CD4-positive, alpha-beta T cell (primary cell): ENCODE measurements around the gene GIPR. TPM values are rescaled to one million over a fixed set of nuclear protein-coding genes. Genes with fewer than 3 reads are reported as not detected.

ENCODE experiments used
- ATAC-seq: fragments of 200-7000 bp; cut with Tn5 transposase; one replicate; pipeline ENCODE4 v1.10.0; 2022; ENCODE audit warnings: mild to moderate bottlenecking; ENCODE audit not compliant: poor library complexity
- CTCF ChIA-PET: fragments of 350-600 bp; sonication (Branson Sonifier 250); formaldehyde crosslinking; loops from one replicate; lab custom pipeline; 2021; ENCODE audit warnings: antibody characterized with exemption, inconsistent platforms; lab: Charles Lee
- POLR2A ChIA-PET: fragments of 350-600 bp; sonication (Branson Sonifier 250); formaldehyde crosslinking; loops from one replicate; lab custom pipeline; 2021; ENCODE audit warnings: antibody characterized with exemption, inconsistent platforms; lab: Charles Lee
- DNase-seq, 14 experiments: peaks; one replicate each; pipeline ENCODE4 v3.0.0-alpha.2; 2013 to 2020; ENCODE audit warnings: mixed read lengths in 2 of 14
- H3K27ac ChIP-seq, 2 donors: one replicate each; pipeline versions ENCODE4 v1.5.1 to v1.7.0; 2013; ENCODE audit warnings: low read length in 2 of 2, low read depth in 1 of 2, mild to moderate bottlenecking in 1 of 2
- H3K27me3 ChIP-seq, 2 experiments: 1 replicate in 1 of 2; 2 replicates in 1 of 2; pipeline versions ENCODE4 v1.6.1 to v1.7.0; 2013; ENCODE audit warnings: low read length in 2 of 2, control low read depth in 1 of 2, mild to moderate bottlenecking in 1 of 2, moderate library complexity in 1 of 2; ENCODE audit not compliant: insufficient read depth in 2 of 2, control insufficient read depth in 1 of 2
- H3K36me3 ChIP-seq: one replicate; pipeline ENCODE4 v1.6.1; 2013; ENCODE audit warnings: low read length, control low read depth; ENCODE audit not compliant: insufficient read depth
- H3K4me1 ChIP-seq: one replicate; pipeline ENCODE4 v1.6.1; 2013; ENCODE audit warnings: low read length, control low read depth; ENCODE audit not compliant: insufficient read depth
- H3K4me3 ChIP-seq: one replicate; pipeline ENCODE4 v1.5.1; 2013; ENCODE audit warnings: mild to moderate bottlenecking, low read length, moderate library complexity
- H3K9me3 ChIP-seq, 2 experiments: 1 replicate in 1 of 2; 2 replicates in 1 of 2; pipeline versions ENCODE4 v1.6.1 to v1.7.0; 2013; ENCODE audit warnings: low read length in 2 of 2, mild to moderate bottlenecking in 2 of 2, control low read depth in 1 of 2, moderate library complexity in 1 of 2; ENCODE audit not compliant: control insufficient read depth in 1 of 2, insufficient read depth in 1 of 2
- H3K27ac Mint-ChIP-seq: one replicate; pipeline ENCODE4 v1.8.0; 2020; ENCODE audit warnings: mixed read lengths
- H3K27me3 Mint-ChIP-seq: one replicate; pipeline ENCODE4 v1.8.0; 2021; ENCODE audit warnings: mixed read lengths
- H3K36me3 Mint-ChIP-seq: one replicate; pipeline ENCODE4 v1.8.0; 2021; ENCODE audit warnings: low read depth, mixed read lengths
- H3K4me1 Mint-ChIP-seq: one replicate; pipeline ENCODE4 v1.8.0; 2021; ENCODE audit warnings: low read depth, mixed read lengths
- H3K4me3 Mint-ChIP-seq: one replicate; pipeline ENCODE4 v1.8.0; 2020; ENCODE audit warnings: mild to moderate bottlenecking, mixed read lengths
- H3K9me3 Mint-ChIP-seq: one replicate; pipeline ENCODE4 v1.8.0; 2020; ENCODE audit warnings: mixed read lengths
- CTCF ChIP-seq: fragments of 200-600 bp; IDR thresholded peaks from one replicate; pipeline ENCODE4 v1.8.0; 2022; ENCODE audit warnings: antibody characterized with exemption, mild to moderate bottlenecking
- intact Hi-C, 2 experiments: fragments of 100-400 bp; cut with DNase I in 1 of 2; cut with micrococcal nuclease in 1 of 2; formaldehyde crosslinking; loops; one replicate each; pipeline versions ENCODE4 v1.15.1 to v1.9.0; 2023 to 2025; cut with DNase I, micrococcal nuclease
- total RNA-seq, 174 experiments: library from RNA in 2 of 174; stranded (reverse) in 2 of 174; gene quantifications; one replicate each; pipeline ENCODE4 v1.2.3 and lab custom pipeline; 2021 to 2026

The GIPR gene
- total RNA-seq, 2 experiments from 2014 or later: 2.4 to 3.0 TPM

- peaks cover 28% of the 10 kb centered on the region for H3K4me1 ChIP-seq
- Mint-ChIP-seq H3K9me3 (no peaks in the 10 kb centered on the region), H3K27ac (peak overlapping the region; percentile 89), H3K4me1 (peaks cover 42% of the 10 kb centered on the region), H3K4me3 (peak overlapping the region; percentile 90), H3K27me3 (no peaks in the 10 kb centered on the region), H3K36me3 (peaks cover 30% of the 10 kb centered on the region)
- DNase-seq (peak in 6 of 14 experiments; percentile 8 to 55 (median 29)), ATAC-seq (no peak)
- H3K36me3 ChIP-seq: peaks cover 29% of the 10 kb centered on the region
- ChIA-PET POLR2A (interaction anchor here (0.6 to 4.0 kb wide), 25 partner anchors 9 to 538 kb away, joined by 3 to 56 read pairs (median 4); partner anchors contain the start of genes BLOC1S3, DMWD, FBXO46 and FOSB), CTCF (interaction anchor here (0.6 to 3.9 kb wide), 6 partner anchors 14 to 238 kb away, joined by 3 to 22 read pairs (median 4); partner anchors contain the start of genes FBXO46 and QPCTL)
- no peak for TF ChIP-seq CTCF
- H3K27ac ChIP-seq: peak overlapping the region; percentile 56 to 80
- peak overlapping the region; percentile 78 for H3K4me3 ChIP-seq
- peaks cover 0 to 3% of the 10 kb centered on the region in 2 experiments for H3K9me3 ChIP-seq
- no peaks in the 10 kb centered on the region for H3K27me3 ChIP-seq
- intact Hi-C loops: loop anchor here (1.0 to 5.0 kb wide), 8 partner anchors 14 to 631 kb away; partner anchors contain the start of genes FBXO46 (in 2 of the 2), QPCTL (in 2 of the 2), CCDC61 (in 1 of the 2) and FOXA3 (in 1 of the 2)
These were observed 48.5 kb downstream of the GIPR start for GRCh38 chr19:45716359-45717130.

GRCh38 chr19:45717131-45717982, 49.3 kb downstream of the GIPR start:
- CTCF ChIA-PET: interaction anchor here (0.6 to 3.9 kb wide), 7 partner anchors 10 to 238 kb away, joined by 3 to 22 read pairs (median 5); partner anchors contain the start of genes FBXO46 and QPCTL
- H3K9me3 ChIP-seq: no peaks in the 10 kb centered on the region
- peak overlapping the region; percentile 89 for H3K27ac Mint-ChIP-seq
- H3K9me3 Mint-ChIP-seq: no peaks in the 10 kb centered on the region
- no peaks in the 10 kb centered on the region for H3K27me3 Mint-ChIP-seq
- peaks cover 27% of the 10 kb centered on the region for H3K36me3 Mint-ChIP-seq
- H3K36me3 ChIP-seq: peaks cover 29% of the 10 kb centered on the region
- peaks cover 42% of the 10 kb centered on the region for H3K4me1 Mint-ChIP-seq
- DNase-seq: peak; percentile 92 to 99 (median 96)
- ATAC-seq: peak; percentile 95
- POLR2A ChIA-PET: interaction anchor here (0.6 to 4.0 kb wide), 26 partner anchors 8 to 539 kb away, joined by 3 to 56 read pairs (median 4); partner anchors contain the start of genes BLOC1S3, DMWD, FBXO46 and FOSB
- TF ChIP-seq CTCF: no peak
- peak overlapping the region; percentile 78 for H3K4me3 ChIP-seq
- intact Hi-C loops: loop anchor here (1.0 to 5.0 kb wide), 8 partner anchors 13 to 630 kb away; partner anchors contain the start of genes FBXO46 (in 2 of the 2), QPCTL (in 2 of the 2), CCDC61 (in 1 of the 2) and FOXA3 (in 1 of the 2)
- H3K4me3 Mint-ChIP-seq: peak overlapping the region; percentile 90
- H3K27me3 ChIP-seq: no peaks in the 10 kb centered on the region
- H3K27ac ChIP-seq: peak overlapping the region; percentile 80 to 96
- peaks cover 28% of the 10 kb centered on the region for H3K4me1 ChIP-seq
